Measurements from ENCODE around the gene TXNDC5.

- TF ChIP-seq POLR2A (IDR thresholded peaks at IDR 0.05): no peak
- no peak for TF ChIP-seq CTCF (IDR thresholded peaks at IDR 0.05)
Measured at GRCh38 chr6:7919871-7920270, 9.3 kb upstream of the TXNDC5 start.

Data from transverse colon (tissue), 3 donors.